GM12873 (cell line): ENCODE measurements around the gene TMEM95.

Experiments used
- TF ChIP-seq, protein P1 (sequence below): IDR thresholded peaks from 2 replicates; pipeline ENCODE4 v1.5.1; 2012; ENCODE audit warnings: low read depth, mild to moderate bottlenecking, moderate library complexity, low read length, control low read depth; ENCODE audit not compliant: insufficient read depth; ENCODE audit errors: missing control alignments

Gene TMEM95

DNA sequence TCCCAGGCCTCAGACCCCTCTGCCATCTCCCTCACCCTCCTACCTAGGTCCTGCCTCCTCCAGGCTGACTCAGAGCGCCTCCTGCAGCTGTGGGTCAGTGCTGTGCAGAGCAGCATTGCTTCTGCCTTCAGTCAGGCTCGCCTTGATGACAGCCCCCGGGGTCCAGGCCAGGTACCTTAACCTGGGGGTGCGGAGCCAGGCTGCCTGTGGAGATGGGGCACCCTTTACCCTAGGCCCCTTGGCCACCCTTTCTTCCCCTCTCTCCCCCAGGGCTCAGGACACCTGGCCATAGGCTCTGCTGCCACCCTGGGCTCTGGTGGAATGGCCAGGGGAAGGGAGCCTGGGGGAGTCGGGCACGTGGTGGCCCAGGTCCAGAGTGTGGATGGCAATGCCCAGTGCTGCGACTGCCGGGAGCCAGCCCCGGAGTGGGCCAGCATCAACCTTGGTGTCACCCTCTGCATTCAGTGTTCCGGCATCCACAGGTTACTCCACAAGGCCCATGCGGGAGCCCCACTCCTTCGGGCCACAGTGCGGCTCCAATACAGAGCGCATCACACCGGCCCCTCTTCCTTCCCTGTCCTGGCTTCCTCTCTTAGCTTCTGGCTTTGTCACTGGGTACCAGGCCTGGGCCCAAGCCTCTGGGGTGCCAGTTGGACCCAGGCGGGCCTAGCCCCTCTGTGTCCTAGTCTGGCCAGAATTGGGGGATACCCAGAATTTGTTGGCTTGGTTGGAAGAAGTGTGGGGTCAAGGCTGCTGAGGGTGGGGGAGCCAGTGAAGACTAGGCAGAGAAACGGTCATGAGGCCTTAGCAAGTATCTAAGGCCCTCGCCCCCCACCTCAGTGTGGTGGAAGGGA, 8.0 kb upstream of the TMEM95 start:
- TF ChIP-seq, protein P1, sequence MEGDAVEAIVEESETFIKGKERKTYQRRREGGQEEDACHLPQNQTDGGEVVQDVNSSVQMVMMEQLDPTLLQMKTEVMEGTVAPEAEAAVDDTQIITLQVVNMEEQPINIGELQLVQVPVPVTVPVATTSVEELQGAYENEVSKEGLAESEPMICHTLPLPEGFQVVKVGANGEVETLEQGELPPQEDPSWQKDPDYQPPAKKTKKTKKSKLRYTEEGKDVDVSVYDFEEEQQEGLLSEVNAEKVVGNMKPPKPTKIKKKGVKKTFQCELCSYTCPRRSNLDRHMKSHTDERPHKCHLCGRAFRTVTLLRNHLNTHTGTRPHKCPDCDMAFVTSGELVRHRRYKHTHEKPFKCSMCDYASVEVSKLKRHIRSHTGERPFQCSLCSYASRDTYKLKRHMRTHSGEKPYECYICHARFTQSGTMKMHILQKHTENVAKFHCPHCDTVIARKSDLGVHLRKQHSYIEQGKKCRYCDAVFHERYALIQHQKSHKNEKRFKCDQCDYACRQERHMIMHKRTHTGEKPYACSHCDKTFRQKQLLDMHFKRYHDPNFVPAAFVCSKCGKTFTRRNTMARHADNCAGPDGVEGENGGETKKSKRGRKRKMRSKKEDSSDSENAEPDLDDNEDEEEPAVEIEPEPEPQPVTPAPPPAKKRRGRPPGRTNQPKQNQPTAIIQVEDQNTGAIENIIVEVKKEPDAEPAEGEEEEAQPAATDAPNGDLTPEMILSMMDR = no peak

DNA sequence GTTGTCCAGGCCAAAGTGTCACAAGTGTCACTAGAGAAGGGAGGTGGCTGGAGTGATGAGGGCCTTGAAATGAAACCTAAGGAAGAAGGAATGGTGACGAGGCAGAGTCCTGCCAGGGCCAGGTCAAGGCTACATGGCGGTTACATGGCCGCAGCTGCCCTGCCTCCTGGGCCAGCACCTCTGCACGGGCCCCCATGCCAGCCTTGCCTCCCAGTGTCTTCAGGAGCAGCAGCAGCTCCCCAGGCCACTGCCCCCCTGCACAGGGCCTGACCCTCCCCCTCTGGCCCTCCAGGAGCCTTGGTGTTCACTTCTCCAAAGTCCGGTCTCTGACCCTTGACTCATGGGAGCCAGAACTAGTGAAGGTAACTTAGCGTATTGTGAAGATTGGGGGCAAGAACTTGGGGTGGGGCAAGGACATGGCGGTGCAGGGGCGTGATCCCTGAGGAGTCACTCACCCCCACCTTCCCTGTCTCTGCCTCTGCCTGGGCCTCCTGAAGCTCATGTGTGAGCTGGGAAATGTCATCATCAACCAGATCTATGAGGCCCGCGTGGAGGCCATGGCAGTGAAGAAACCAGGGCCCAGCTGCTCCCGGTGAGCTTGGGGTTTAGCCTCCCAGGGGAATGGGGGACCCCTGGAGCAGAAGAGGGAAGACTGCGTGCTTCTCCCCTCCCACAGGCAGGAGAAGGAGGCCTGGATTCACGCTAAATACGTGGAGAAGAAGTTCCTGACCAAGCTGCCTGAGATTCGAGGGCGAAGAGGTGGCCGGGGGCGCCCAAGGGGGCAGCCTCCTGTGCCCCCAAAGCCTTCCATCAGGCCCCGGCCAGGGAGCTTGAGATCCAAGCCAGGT, 7.1 kb upstream of the TMEM95 start:
- TF ChIP-seq, protein P1 = no peak

- TF ChIP-seq, protein P1 = no peak
These were observed 6.3 kb upstream of the TMEM95 start for GRCh38 chr17:7348478-7349242.

- TF ChIP-seq, protein P1 = no peak
These were observed 3.1 kb upstream of the TMEM95 start, which contains the start of gene KCTD11 for GRCh38 chr17:7351665-7352502. Gene KCTD11 (plus strand): TSS chr17:7352162.

DNA sequence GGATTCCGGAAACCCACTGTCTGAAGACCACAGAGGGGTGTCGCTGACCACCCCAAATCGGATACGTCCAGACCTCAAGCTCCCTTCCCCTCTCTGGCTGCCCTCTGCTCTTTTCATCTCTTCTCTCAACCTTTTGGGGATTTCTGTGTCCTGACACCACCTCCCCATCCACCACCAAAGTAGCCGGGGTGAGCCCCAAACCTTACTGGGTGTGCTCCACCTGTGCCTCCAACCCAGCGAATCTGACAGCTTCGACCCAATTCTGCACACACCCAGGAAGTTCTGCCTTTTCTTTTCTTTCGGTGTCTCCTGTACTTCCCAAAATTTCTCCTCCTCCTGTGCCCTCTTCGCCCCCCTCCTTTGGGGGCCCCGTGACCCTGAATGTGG, 2.5 kb upstream of the TMEM95 start:
- TF ChIP-seq, protein P1 = peak; percentile 60

GRCh38 chr17:7352910-7353635, 1.9 kb upstream of the TMEM95 start:
- TF ChIP-seq, protein P1 = no peak
